Measurements from ENCODE around the gene PTX3.

Gene PTX3

DNA sequence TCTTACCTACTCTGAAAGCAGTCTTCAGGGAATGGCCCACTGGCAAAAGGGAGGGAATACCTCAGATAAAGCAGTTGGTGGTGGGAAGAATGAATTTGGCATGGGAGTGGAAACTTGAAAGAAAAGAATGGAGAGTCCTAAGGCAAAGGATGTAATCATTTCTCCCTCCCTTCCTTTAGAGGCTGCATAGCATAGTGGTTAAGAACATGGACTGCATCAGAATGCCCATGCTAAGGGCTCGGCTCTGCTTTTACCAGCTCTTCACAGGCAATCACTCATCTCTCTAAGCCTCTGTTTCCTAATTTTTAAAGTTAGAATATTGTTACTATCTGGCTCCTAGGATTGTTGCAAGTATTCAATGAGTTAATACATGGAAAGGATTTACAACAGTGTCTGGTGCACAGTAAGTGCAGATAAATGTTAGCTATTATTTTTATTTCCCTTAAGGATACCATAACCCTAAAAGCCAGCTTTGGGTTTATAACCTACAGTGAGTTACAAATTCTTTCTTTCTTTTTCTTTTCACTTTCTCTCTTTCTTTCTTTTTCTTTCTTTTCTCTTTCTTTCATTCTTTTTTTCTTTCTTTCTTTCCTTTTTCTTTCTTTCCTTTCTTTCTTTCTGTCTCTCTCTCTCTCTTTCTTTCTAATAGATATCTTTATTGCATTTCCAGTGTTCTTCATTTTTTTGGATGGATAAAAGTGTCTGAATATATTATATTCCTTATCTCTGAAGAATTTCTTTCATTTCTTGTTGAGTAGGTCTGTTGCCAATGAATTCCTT, 43.0 kb downstream of the PTX3 start:
- no peak overlapping the region for H3K4me3 Mint-ChIP-seq
- no peak for ATAC-seq
- H3K4me1 Mint-ChIP-seq, result no peaks in the 10 kb centered on the region
- H3K36me3 Mint-ChIP-seq, result no peaks in the 10 kb centered on the region
- H3K27me3 Mint-ChIP-seq, result peaks cover 39% of the 10 kb centered on the region
- H3K27ac Mint-ChIP-seq, result no peak overlapping the region
- H3K9me3 Mint-ChIP-seq, result no peaks in the 10 kb centered on the region

- Mint-ChIP-seq H3K27ac (no peak overlapping the region), H3K9me3 (no peaks in the 10 kb centered on the region), H3K4me3 (no peak overlapping the region), H3K36me3 (no peaks in the 10 kb centered on the region), H3K27me3 (peaks cover 23% of the 10 kb centered on the region), H3K4me1 (peaks cover 7% of the 10 kb centered on the region)
- no peak for ATAC-seq
These were observed 50.7 kb downstream of the PTX3 start for GRCh38 chr3:157487339-157487738.

- Mint-ChIP-seq H3K4me3 (no peak overlapping the region), H3K27me3 (peaks cover 15% of the 10 kb centered on the region), H3K9me3 (no peaks in the 10 kb centered on the region), H3K27ac (no peak overlapping the region), H3K4me1 (peaks cover 7% of the 10 kb centered on the region), H3K36me3 (no peaks in the 10 kb centered on the region)
- ATAC-seq, result no peak
These were observed 51.5 kb downstream of the PTX3 start for GRCh38 chr3:157488144-157488543.

GRCh38 chr3:157491136-157491535, 54.5 kb downstream of the PTX3 start:
- no peak overlapping the region for H3K4me3 Mint-ChIP-seq
- no peaks in the 10 kb centered on the region for H3K36me3 Mint-ChIP-seq
- peaks cover 7% of the 10 kb centered on the region for H3K4me1 Mint-ChIP-seq
- no peaks in the 10 kb centered on the region for H3K27me3 Mint-ChIP-seq
- ATAC-seq, result no peak
- no peak overlapping the region for H3K27ac Mint-ChIP-seq
- no peaks in the 10 kb centered on the region for H3K9me3 Mint-ChIP-seq
